H9 (cell line): Measurements from ENCODE around the gene GID8. TPM values are rescaled to one million over a fixed set of nuclear protein-coding genes. Genes with fewer than 3 reads are reported as not detected.

Source experiments
- DNase-seq: peaks from one replicate; pipeline ENCODE4 v3.0.0-alpha.2; 2017
- H2AFZ ChIP-seq: one replicate; pipeline ENCODE4 v1.6.1; 2013; ENCODE audit warnings: mild to moderate bottlenecking, low read length, control low read depth, moderate library complexity
- H2AK5ac ChIP-seq: 2 replicates; pipeline ENCODE4 v1.6.1; 2013; ENCODE audit warnings: low read length, control low read depth, mixed read lengths; ENCODE audit not compliant: insufficient read length
- H2BK120ac ChIP-seq: one replicate; pipeline ENCODE4 v1.6.1; 2013; ENCODE audit warnings: low read depth, mild to moderate bottlenecking, low read length, control low read depth, inconsistent platforms; ENCODE audit not compliant: poor library complexity, severe bottlenecking
- H2BK12ac ChIP-seq: 2 replicates; pipeline ENCODE4 v1.6.1; 2013; ENCODE audit warnings: low read length, control low read depth, mixed read lengths, low read depth; ENCODE audit not compliant: insufficient read length
- H2BK15ac ChIP-seq: 2 replicates; pipeline ENCODE4 v1.6.1; 2013; ENCODE audit warnings: low read depth, low read length, control low read depth
- H2BK20ac ChIP-seq: one replicate; pipeline ENCODE4 v1.6.1; 2013; ENCODE audit warnings: low read depth, mild to moderate bottlenecking, low read length, control low read depth, inconsistent platforms; ENCODE audit not compliant: poor library complexity, severe bottlenecking
- H2BK5ac ChIP-seq: 2 replicates; pipeline ENCODE4 v1.6.1; 2013; ENCODE audit warnings: low read length, control low read depth, mixed read lengths; ENCODE audit not compliant: insufficient read length
- H3K14ac ChIP-seq: 2 replicates; pipeline ENCODE4 v1.6.1; 2013; ENCODE audit warnings: low read length, control low read depth; ENCODE audit not compliant: insufficient read depth
- H3K18ac ChIP-seq: 2 replicates; pipeline ENCODE4 v1.6.1; 2013; ENCODE audit warnings: low read depth, mild to moderate bottlenecking, mixed read lengths, low read length, control low read depth; ENCODE audit not compliant: insufficient read length
- H3K23ac ChIP-seq: 2 replicates; pipeline ENCODE4 v1.6.1; 2013; ENCODE audit warnings: low read length, control low read depth, mixed read lengths, low read depth; ENCODE audit not compliant: insufficient read length
- H3K23me2 ChIP-seq: 2 replicates; pipeline ENCODE4 v1.6.1; 2013; ENCODE audit warnings: low read depth, mild to moderate bottlenecking, mixed read lengths, low read length, control low read depth; ENCODE audit not compliant: insufficient read length, poor library complexity, severe bottlenecking
- H3K27ac ChIP-seq: 2 replicates; pipeline ENCODE4 v1.5.1; 2013; ENCODE audit warnings: low read length, control low read depth, mixed read lengths, low read depth; ENCODE audit not compliant: insufficient read length
- H3K27me3 ChIP-seq: 2 replicates; pipeline ENCODE4 v1.6.1; 2013; ENCODE audit warnings: low read length, control low read depth, inconsistent platforms; ENCODE audit not compliant: insufficient read depth
- H3K4ac ChIP-seq: 2 replicates; pipeline ENCODE4 v1.6.1; 2013; ENCODE audit warnings: low read depth, mild to moderate bottlenecking, control low read depth, inconsistent platforms, low read length, moderate library complexity
- H3K4me1 ChIP-seq: 2 replicates; pipeline ENCODE4 v1.6.1; 2013; ENCODE audit warnings: low read length, control low read depth, inconsistent platforms; ENCODE audit not compliant: insufficient read depth
- H3K4me2 ChIP-seq: 2 replicates; pipeline ENCODE4 v1.6.1; 2013; ENCODE audit warnings: low read length, control low read depth, mixed read lengths; ENCODE audit not compliant: insufficient read length, insufficient read depth
- H3K56ac ChIP-seq: 2 replicates; pipeline ENCODE4 v1.6.1; 2013; ENCODE audit warnings: low read depth, mild to moderate bottlenecking, mixed read lengths, low read length, control low read depth; ENCODE audit not compliant: insufficient read length
- H3K79me1 ChIP-seq: 2 replicates; pipeline ENCODE4 v1.6.1; 2013; ENCODE audit warnings: low read depth, mild to moderate bottlenecking, moderate library complexity, low read length, control low read depth, inconsistent platforms; ENCODE audit not compliant: insufficient read depth, poor library complexity, severe bottlenecking
- H3K79me2 ChIP-seq: 2 replicates; pipeline ENCODE4 v1.6.1; 2013; ENCODE audit warnings: low read length, control low read depth, inconsistent platforms; ENCODE audit not compliant: insufficient read depth
- H3K9ac ChIP-seq: 2 replicates; pipeline ENCODE4 v1.6.1; 2013; ENCODE audit warnings: low read length, control low read depth, mixed read lengths; ENCODE audit not compliant: insufficient read length; ENCODE audit errors: extremely low read depth
- H3K9me3 ChIP-seq: one replicate; pipeline ENCODE4 v1.6.1; 2013; ENCODE audit warnings: low read depth, low read length, inconsistent platforms; ENCODE audit not compliant: control insufficient read depth
- H3T11ph ChIP-seq: one replicate; pipeline ENCODE4 v1.6.1; 2013; ENCODE audit warnings: mild to moderate bottlenecking, low read length, control low read depth, inconsistent platforms
- H4K20me1 ChIP-seq: one replicate; pipeline ENCODE4 v1.6.1; 2013; ENCODE audit not compliant: control insufficient read depth, insufficient read length, insufficient read depth
- H4K5ac ChIP-seq: 2 replicates; pipeline ENCODE4 v1.6.1; 2013; ENCODE audit warnings: low read depth, mild to moderate bottlenecking, mixed read lengths, low read length, control low read depth; ENCODE audit not compliant: insufficient read length
- H4K8ac ChIP-seq: replicated peaks from 2 replicates; pipeline ENCODE4 v1.6.1; 2013; ENCODE audit warnings: low read length, control low read depth, mixed read lengths, low read depth; ENCODE audit not compliant: insufficient read length
- H4K91ac ChIP-seq: 2 replicates; pipeline ENCODE4 v1.6.1; 2013; ENCODE audit warnings: low read depth, mild to moderate bottlenecking, moderate library complexity, mixed read lengths, low read length, control low read depth; ENCODE audit not compliant: insufficient read length
- H3K27ac Mint-ChIP-seq, 3 experiments: 2 replicates in 2 of 3; 3 replicates in 1 of 3; pipeline ENCODE4 v1.8.0; 2020 to 2021; ENCODE audit warnings: mixed read lengths in 3 of 3, mild to moderate bottlenecking in 1 of 3, moderate library complexity in 1 of 3
- H3K27me3 Mint-ChIP-seq: 2 replicates; pipeline ENCODE4 v1.8.0; 2021; ENCODE audit warnings: low read depth, mild to moderate bottlenecking, moderate library complexity, mixed read lengths
- H3K36me3 Mint-ChIP-seq, 3 experiments: 2 replicates in 2 of 3; 3 replicates in 1 of 3; pipeline ENCODE4 v1.8.0; 2020 to 2021; ENCODE audit warnings: low read depth in 3 of 3, mixed read lengths in 3 of 3; ENCODE audit not compliant: insufficient read depth in 1 of 3
- H3K4me1 Mint-ChIP-seq, 2 experiments: 2 replicates each; pipeline ENCODE4 v1.8.0; 2020; ENCODE audit warnings: mixed read lengths in 2 of 2
- H3K4me3 Mint-ChIP-seq, 2 experiments: 2 replicates in 1 of 2; 3 replicates in 1 of 2; pipeline ENCODE4 v1.8.0; 2020 to 2021; ENCODE audit warnings: mild to moderate bottlenecking in 2 of 2, mixed read lengths in 2 of 2, moderate library complexity in 1 of 2
- H3K9me3 Mint-ChIP-seq, 2 experiments: 2 replicates in 1 of 2; 3 replicates in 1 of 2; pipeline ENCODE4 v1.8.0; 2020; ENCODE audit warnings: mild to moderate bottlenecking in 2 of 2, mixed read lengths in 2 of 2, moderate library complexity in 1 of 2
- WGBS: extraction: QIAGEN DNeasy Blood & Tissue Kit; methylation state at CpG from one replicate; pipeline ENCODE4 v1.1.7; 2013; ENCODE audit warnings: missing lambda C conversion rate, low lambda C conversion rate, mixed read lengths; ENCODE audit not compliant: insufficient read length; ENCODE audit errors: extremely low coverage; 5-methylcytosine and 5-hydroxymethylcytosine counted together
- total RNA-seq: library from RNA; stranded (reverse); gene quantifications from 2 replicates; pipeline ENCODE4 v1.2.1, GENCODE V29; 2021
- TF ChIP-seq, protein P1 (sequence below): fragments of 200-600 bp; sonication (generic); conservative IDR thresholded peaks from 3 replicates; pipeline ENCODE4 v1.8.0; 2021; ENCODE audit warnings: antibody characterized with exemption, mild to moderate bottlenecking

The GID8 gene
- total RNA-seq, 1 experiment from 2014 or later, result 60.9 TPM

GRCh38 chr20:62910217-62910766 is 27.7 kb upstream of the GID8 start:
- H3K36me3 Mint-ChIP-seq, result peaks cover 62 to 80% (median 77%) of the 10 kb centered on the region in 3 experiments
- TF ChIP-seq, protein P1, sequence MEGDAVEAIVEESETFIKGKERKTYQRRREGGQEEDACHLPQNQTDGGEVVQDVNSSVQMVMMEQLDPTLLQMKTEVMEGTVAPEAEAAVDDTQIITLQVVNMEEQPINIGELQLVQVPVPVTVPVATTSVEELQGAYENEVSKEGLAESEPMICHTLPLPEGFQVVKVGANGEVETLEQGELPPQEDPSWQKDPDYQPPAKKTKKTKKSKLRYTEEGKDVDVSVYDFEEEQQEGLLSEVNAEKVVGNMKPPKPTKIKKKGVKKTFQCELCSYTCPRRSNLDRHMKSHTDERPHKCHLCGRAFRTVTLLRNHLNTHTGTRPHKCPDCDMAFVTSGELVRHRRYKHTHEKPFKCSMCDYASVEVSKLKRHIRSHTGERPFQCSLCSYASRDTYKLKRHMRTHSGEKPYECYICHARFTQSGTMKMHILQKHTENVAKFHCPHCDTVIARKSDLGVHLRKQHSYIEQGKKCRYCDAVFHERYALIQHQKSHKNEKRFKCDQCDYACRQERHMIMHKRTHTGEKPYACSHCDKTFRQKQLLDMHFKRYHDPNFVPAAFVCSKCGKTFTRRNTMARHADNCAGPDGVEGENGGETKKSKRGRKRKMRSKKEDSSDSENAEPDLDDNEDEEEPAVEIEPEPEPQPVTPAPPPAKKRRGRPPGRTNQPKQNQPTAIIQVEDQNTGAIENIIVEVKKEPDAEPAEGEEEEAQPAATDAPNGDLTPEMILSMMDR, result no peak
- Histone ChIP-seq H2BK15ac (no peak overlapping the region), H4K20me1 (peaks cover 2% of the 10 kb centered on the region), H3K9me3 (no peaks in the 10 kb centered on the region), H4K5ac (no peak overlapping the region), H3K56ac (no peak overlapping the region), H2BK5ac (no peak overlapping the region), H2BK12ac (no peak overlapping the region), H2BK120ac (no peak overlapping the region), H2AK5ac (no peak overlapping the region), H3K79me1 (peaks cover 26% of the 10 kb centered on the region), H2AFZ (no peak overlapping the region), H3K27me3 (no peaks in the 10 kb centered on the region), H3T11ph (no peak overlapping the region), H3K4me2 (no peak overlapping the region), H3K18ac (no peak overlapping the region), H3K4me1 (no peaks in the 10 kb centered on the region; the same call in 1 of the 2 replicates), H3K23me2 (no peaks in the 10 kb centered on the region), H3K9ac (no peak overlapping the region), H3K4ac (no peak overlapping the region), H4K91ac (no peak overlapping the region), H3K23ac (no peak overlapping the region), H3K27ac (no peak overlapping the region), H3K14ac (no peak overlapping the region), H4K8ac (no peak overlapping the region), H2BK20ac (no peak overlapping the region), H3K79me2 (peaks cover 49% of the 10 kb centered on the region; the same call in 1 of the 2 replicates)
- WGBS, result no CpG with 5 or more reads among the region's 11 CpGs
- no peaks in the 10 kb centered on the region for H3K9me3 Mint-ChIP-seq
- no peak for DNase-seq
- peaks cover 11 to 13% of the 10 kb centered on the region in 2 experiments for H3K4me1 Mint-ChIP-seq
- no peaks in the 10 kb centered on the region for H3K27me3 Mint-ChIP-seq
- H3K27ac Mint-ChIP-seq, result peak overlapping the region; percentile 16 to 81 (median 57); a peak in 4 of 7 replicates
- H3K4me3 Mint-ChIP-seq, result no peak overlapping the region
